Fibroblast of mammary gland (primary cell): Measurements from ENCODE around the gene TRMU.

Experiments used
- DNase-seq: peaks from one replicate; pipeline ENCODE4 v3.0.0-alpha.2; 2010; ENCODE audit warnings: low read depth
- H3K4me3 ChIP-seq: 2 replicates; pipeline ENCODE4 v1.5.1; 2011; ENCODE audit warnings: low read depth, mild to moderate bottlenecking, low read length, moderate library complexity; ENCODE audit not compliant: control insufficient read depth
- CTCF ChIP-seq: conservative IDR thresholded peaks from 2 replicates; pipeline ENCODE4 v1.5.1; 2011; ENCODE audit warnings: low read depth, low read length, inconsistent platforms; ENCODE audit not compliant: control insufficient read depth, insufficient read depth

The TRMU gene

DNA sequence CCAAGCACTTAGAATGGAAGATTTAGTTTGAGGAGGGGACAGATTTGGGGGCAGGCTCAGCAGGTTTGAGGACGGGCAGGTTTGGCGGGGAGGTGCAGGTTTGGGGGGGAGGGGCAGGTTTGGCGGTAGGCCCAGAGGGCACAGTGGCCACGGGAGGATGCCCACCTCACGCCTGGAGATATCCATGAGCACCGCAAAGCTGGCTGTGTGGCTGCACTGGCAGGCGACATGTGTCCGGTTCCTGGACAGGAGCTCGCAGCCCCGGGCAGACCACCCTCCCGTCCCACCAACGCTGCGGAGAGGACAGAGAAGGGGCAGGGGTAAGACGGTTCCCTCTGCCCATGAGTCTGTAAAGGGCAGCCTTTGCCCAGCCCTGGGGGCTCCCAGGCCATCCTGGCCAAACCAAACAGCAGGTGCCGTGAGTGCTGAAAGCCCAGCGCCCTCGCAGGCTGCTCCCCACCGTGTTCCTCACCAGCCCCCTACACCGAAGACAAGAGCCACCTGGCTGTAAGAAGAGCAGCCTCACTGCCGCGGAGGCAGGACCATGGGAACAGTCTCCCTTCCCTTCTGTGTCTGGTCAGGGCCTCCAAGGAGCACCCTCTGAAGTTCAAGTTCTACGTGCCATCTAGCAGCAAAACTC, 43.0 kb downstream of the TRMU start:
- no peak for TF ChIP-seq CTCF
- DNase-seq, result no peak
- H3K4me3 ChIP-seq, result no peak overlapping the region

GRCh38 chr22:46379066-46379930, 43.8 kb downstream of the TRMU start:
- no peak overlapping the region for H3K4me3 ChIP-seq
- TF ChIP-seq CTCF, result no peak
- DNase-seq, result no peak

DNA sequence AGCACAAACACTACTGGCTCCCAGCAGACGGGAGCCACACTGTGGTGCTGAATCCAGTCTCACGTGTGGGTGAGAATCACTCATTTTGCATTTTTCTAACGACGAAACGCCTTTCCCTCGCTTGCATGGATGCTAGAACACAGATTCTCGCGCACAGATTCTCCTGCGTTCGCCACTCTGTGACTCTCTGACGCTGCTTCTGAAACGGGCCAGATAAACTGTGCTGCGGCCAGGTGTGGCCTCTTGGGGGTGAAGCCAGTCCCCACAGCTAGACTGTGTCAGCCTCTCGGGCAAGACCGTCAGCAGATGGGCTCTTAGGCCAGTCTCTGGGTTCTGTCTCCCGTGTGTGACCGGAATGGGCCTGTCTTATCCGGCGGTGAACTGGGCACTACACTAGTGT, 44.6 kb downstream of the TRMU start:
- no peak overlapping the region for H3K4me3 ChIP-seq
- no peak for DNase-seq
- no peak for TF ChIP-seq CTCF

DNA sequence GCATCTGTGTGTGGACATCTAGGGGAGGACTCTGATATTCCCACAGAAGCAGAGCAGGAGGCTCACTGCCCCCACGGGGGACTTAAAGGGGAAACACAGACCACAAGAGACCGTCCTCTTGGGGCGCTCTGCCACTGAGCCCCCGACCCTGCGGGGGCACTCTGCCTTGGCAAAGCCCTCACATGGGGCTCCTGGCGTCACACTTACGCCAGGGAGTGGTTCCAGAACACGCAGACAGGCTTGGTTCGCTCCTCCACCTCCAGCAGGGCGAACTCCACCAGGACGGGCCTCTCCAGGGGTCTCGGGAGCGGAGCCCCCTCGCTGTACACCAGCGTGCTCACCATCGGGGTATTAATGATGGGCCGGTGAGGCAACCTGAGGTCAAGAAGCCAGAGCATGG, 45.1 kb downstream of the TRMU start:
- H3K4me3 ChIP-seq, result no peak overlapping the region
- DNase-seq, result no peak
- TF ChIP-seq CTCF, result no peak

DNA sequence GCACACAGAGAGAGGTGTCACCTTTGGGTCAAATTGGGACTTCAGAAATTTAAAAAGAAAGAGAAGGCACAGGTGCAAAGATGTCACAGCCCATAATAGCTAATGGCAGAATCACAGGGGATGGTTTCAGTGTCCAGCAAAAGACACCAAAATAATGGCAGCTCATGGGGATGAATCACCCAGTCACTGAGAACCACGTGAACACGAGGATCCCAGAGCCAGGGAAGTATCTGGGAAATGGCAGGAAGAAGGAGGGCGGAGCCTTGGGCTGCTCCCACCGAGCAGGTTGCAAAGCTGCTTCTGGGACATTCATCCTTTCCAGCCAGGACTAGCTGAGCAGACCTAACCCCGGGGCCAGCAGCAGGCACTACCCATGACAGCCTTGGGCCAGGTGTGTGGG, 45.6 kb downstream of the TRMU start:
- no peak overlapping the region for H3K4me3 ChIP-seq
- TF ChIP-seq CTCF, result no peak
- no peak for DNase-seq

DNA sequence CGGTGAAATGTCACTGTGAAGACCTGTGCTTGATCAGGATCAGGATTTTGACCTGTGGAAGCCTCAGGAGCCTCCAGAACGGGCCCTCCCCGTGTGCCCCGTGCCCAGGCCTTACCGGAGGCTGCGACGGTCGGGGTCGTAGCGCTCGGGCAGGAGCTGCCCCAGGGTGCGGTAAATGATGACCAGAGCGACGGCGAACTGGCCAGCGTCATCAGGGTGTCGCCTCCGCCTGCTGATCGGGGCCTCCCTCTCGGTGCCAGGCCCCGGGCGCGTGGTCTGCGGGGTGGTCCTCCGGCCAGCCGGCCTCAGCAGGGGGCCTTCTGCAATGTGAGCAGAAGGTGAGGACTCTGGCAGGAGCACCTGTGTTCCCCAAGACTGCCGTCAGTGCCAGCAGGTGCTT, 46.2 kb downstream of the TRMU start:
- no peak for TF ChIP-seq CTCF
- no peak for DNase-seq
- H3K4me3 ChIP-seq, result no peak overlapping the region

GRCh38 chr22:46382524-46382923, 47.0 kb downstream of the TRMU start:
- H3K4me3 ChIP-seq, result no peak overlapping the region
- TF ChIP-seq CTCF, result no peak
- no peak for DNase-seq
